Astrocyte of the cerebellum (primary cell): Measurements from ENCODE around the gene HIGD1A.

Experiments
- DNase-seq: peaks from one replicate; pipeline ENCODE4 v3.0.0-alpha.2; 2011; ENCODE audit warnings: low read depth
- H3K4me3 ChIP-seq: 2 replicates; pipeline ENCODE4 v1.5.1; 2011; ENCODE audit warnings: mild to moderate bottlenecking, low read depth, low read length, moderate library complexity
- CTCF ChIP-seq: IDR thresholded peaks from 2 replicates; pipeline ENCODE4 v1.5.1; 2012; ENCODE audit warnings: low read length, low read depth, moderate library complexity, mild to moderate bottlenecking; ENCODE audit errors: missing control alignments
- in situ Hi-C: cut with HindIII; loops from 2 replicates; pipeline ENCODE4 v1.10.0; 2017; ENCODE audit warnings: low sequenced_read_pairs

The HIGD1A gene

GRCh38 chr3:42773409-42773751 lies 30.9 kb downstream of the HIGD1A start:
- in situ Hi-C loops, result no loop called here
- H3K4me3 ChIP-seq, result peak overlapping the region; percentile 56
- no peak for DNase-seq
- no peak for TF ChIP-seq CTCF

- H3K4me3 ChIP-seq, result peak within 1 kb of the TSS; percentile 56
- TF ChIP-seq CTCF, result no peak
- in situ Hi-C loops, result no loop called here
- DNase-seq, result peak; percentile 55
These were observed 31.5 kb downstream of the HIGD1A start, which contains the start of gene CCDC13 for GRCh38 chr3:42772670-42773408. TSS of gene CCDC13 (minus strand) at chr3:42773253. CDS start at chr3:42758345, 14,908 bp downstream.

GRCh38 chr3:42771271-42771670 lies 33.0 kb downstream of the HIGD1A start:
- no peak for TF ChIP-seq CTCF
- H3K4me3 ChIP-seq, result no peak overlapping the region
- in situ Hi-C loops, result no loop called here
- no peak for DNase-seq

- TF ChIP-seq CTCF, result no peak
- no peak for DNase-seq
- no peak overlapping the region for H3K4me3 ChIP-seq
- in situ Hi-C loops, result no loop called here
These were observed 34.7 kb downstream of the HIGD1A start for GRCh38 chr3:42769477-42770131.

GRCh38 chr3:42764561-42765295 lies 39.6 kb downstream of the HIGD1A start:
- in situ Hi-C loops, result no loop called here
- TF ChIP-seq CTCF, result no peak
- DNase-seq, result no peak
- no peak overlapping the region for H3K4me3 ChIP-seq

GRCh38 chr3:42764115-42764514 lies 40.2 kb downstream of the HIGD1A start:
- in situ Hi-C loops, result no loop called here
- TF ChIP-seq CTCF, result no peak
- DNase-seq, result no peak
- no peak overlapping the region for H3K4me3 ChIP-seq
